Putamen (tissue), 1 donor: ENCODE measurements around the gene DRC1.
A peak's percentile ranks its signal among the peaks of the same experiment; 100 is the strongest.

Source experiments
- DNase-seq: peaks from one replicate; pipeline ENCODE4 v3.0.0-alpha.2; 2016; ENCODE audit warnings: low spot score

The DRC1 gene

GRCh38 chr2:26493566-26493965, 91.8 kb downstream of the DRC1 start:
- no peak for DNase-seq

GRCh38 chr2:26494199-26494598, 92.5 kb downstream of the DRC1 start:
- no peak for DNase-seq

- DNase-seq, result no peak
Observed at GRCh38 chr2:26494891-26495290, 93.2 kb downstream of the DRC1 start.

GRCh38 chr2:26495705-26496297, 94.1 kb downstream of the DRC1 start:
- DNase-seq, result no peak

GRCh38 chr2:26500406-26500805, 98.7 kb downstream of the DRC1 start:
- no peak for DNase-seq

- DNase-seq, result peak; percentile 24
Observed at GRCh38 chr2:26503231-26503880, 101.6 kb downstream of the DRC1 start.

GRCh38 chr2:26504002-26504401, 102.3 kb downstream of the DRC1 start:
- no peak for DNase-seq

GRCh38 chr2:26506279-26506678, 104.6 kb downstream of the DRC1 start:
- DNase-seq, result no peak
